GM12872 (cell line): ENCODE measurements around the gene SNX3.

Experiments used
- CTCF ChIP-seq: IDR thresholded peaks from 3 replicates; pipeline ENCODE4 v1.5.1; 2011; ENCODE audit warnings: low read depth, mild to moderate bottlenecking, low read length, moderate library complexity; ENCODE audit not compliant: insufficient read depth

The SNX3 gene

GRCh38 chr6:108242259-108242658 lies 18.6 kb downstream of the SNX3 start:
- no peak for TF ChIP-seq CTCF

GRCh38 chr6:108238322-108238721 lies 22.5 kb downstream of the SNX3 start:
- no peak for TF ChIP-seq CTCF

GRCh38 chr6:108236791-108237190 lies 24.0 kb downstream of the SNX3 start:
- TF ChIP-seq CTCF, result no peak

GRCh38 chr6:108235127-108235526 lies 25.7 kb downstream of the SNX3 start:
- no peak for TF ChIP-seq CTCF

GRCh38 chr6:108228416-108228815 lies 32.4 kb downstream of the SNX3 start:
- no peak for TF ChIP-seq CTCF

GRCh38 chr6:108227290-108227689 lies 33.5 kb downstream of the SNX3 start:
- TF ChIP-seq CTCF, result no peak

GRCh38 chr6:108222504-108222903 lies 38.3 kb downstream of the SNX3 start:
- TF ChIP-seq CTCF, result no peak

GRCh38 chr6:108222064-108222463 lies 38.8 kb downstream of the SNX3 start:
- no peak for TF ChIP-seq CTCF
